ENCODE measurements around the gene HLA-DRB1.
"Not testable (repeated sequence)": the region's sequence is repeated elsewhere in the genome, so short reads cannot be mapped to it uniquely, and the experiment has no call there.

Gene HLA-DRB1

DNA sequence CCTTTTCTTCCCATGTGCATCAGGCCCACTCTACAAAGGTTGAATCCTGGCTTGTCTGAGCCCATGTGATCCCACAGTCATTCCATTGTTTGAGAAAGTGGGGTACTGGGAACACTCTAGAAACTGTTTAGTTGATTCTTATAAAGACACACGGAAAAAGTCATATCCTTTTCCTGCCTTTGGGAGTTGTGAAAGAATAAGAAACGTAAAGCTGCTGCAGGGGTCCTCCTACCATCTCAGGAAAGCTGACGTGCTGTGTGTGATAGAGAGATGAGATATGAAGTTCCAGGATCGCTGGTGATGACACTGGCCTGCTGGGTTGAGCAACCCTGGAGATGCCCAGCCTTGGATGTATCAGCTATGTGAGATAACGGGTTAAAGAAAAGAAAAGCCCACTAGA, 38.2 kb downstream of the HLA-DRB1 start:
- DNase-seq (ENCODE audit: insufficient read length, low spot score) (no peak), FAIRE-seq (no peak)
- TF ChIP-seq POLR2A (IDR thresholded peaks at IDR 0.05; ENCODE audit: low read depth, low read length) (no peak), POU2F2 (IDR thresholded peaks at IDR 0.05; ENCODE audit: low read depth, low read length) (no peak), TAF1 (IDR thresholded peaks at IDR 0.05; ENCODE audit: low read depth, low read length) (no peak), POLR2AphosphoS5 (IDR thresholded peaks at IDR 0.05; ENCODE audit: low read depth, low read length) (no peak)

GRCh38 chr6:32539839-32540238, 49.8 kb downstream of the HLA-DRB1 start:
- TF ChIP-seq POU2F2 (IDR thresholded peaks at IDR 0.05; ENCODE audit: low read depth, low read length) (no peak), SPI1 (IDR thresholded peaks at IDR 0.05; ENCODE audit: low read depth, low read length) (no peak)
- DNase-seq (ENCODE audit: insufficient read length, low spot score), result no peak
- FAIRE-seq, result no peak

GRCh38 chr6:32530431-32530793, 59.2 kb downstream of the HLA-DRB1 start:
- DNase-seq (ENCODE audit: insufficient read length, low spot score), result not testable (repeated sequence)
- FAIRE-seq, result peak; percentile 99

DNA sequence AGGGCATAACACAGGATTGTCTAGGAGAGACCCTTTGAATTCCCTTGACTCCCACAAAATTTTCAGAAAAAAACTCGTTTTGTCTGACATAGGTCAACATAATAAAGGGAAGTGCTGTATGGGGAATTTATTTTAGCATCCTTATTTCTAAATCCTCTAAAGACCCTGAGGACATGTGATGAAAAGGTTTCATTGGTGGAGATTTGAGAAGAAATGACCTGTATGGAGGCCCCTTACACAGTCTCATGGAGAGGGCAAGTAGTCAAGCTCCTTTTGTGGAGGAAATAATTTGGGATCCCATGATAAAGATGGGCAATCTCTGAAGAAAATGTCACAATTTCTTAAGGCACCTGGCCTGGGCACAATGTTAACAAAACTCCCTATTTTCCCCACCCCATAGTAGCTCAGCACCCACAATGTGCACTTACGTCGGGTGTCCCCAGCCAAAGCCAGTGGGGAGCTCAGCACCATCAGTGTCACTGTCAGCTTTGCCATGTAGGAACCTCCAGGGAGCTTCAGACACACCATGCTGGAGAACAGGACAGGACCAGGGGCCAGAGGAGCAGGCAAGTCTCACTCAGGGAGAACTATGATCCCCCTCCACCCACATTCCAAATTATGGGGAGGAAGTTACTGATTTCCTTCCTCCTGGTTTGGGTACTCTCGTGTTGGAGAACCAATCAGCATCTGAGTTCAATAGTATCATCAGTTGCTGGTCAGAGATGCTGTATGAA, 59.8 kb downstream of the HLA-DRB1 start, which contains the start of gene HLA-DRB5:
HLA-DRB5 (minus strand) TSS at position 591 of the 734 bp plus-strand sequence; CDS start at position 528, 63 bp downstream.
- TF ChIP-seq POLR2A (IDR thresholded peaks at IDR 0.05; ENCODE audit: low read depth, low read length), result peak; percentile 96
- TF ChIP-seq TAF1 (IDR thresholded peaks at IDR 0.05; ENCODE audit: low read depth, low read length), result peak; percentile 89
- peak; percentile 63; the same call in 1 of the 2 replicates for TF ChIP-seq POU2F2 (IDR thresholded peaks at IDR 0.05; ENCODE audit: low read depth, low read length)
- peak; percentile 95 for TF ChIP-seq POLR2AphosphoS5 (IDR thresholded peaks at IDR 0.05; ENCODE audit: low read depth, low read length)
- no peak for TF ChIP-seq PAX5 (IDR thresholded peaks at IDR 0.05; ENCODE audit: insufficient read depth, low read length, severe bottlenecking)
- TF ChIP-seq SPI1 (IDR thresholded peaks at IDR 0.05; ENCODE audit: low read depth, low read length), result peak; percentile 53
- FAIRE-seq, result no peak
- peak; percentile 1 for DNase-seq (ENCODE audit: insufficient read length, low spot score)
